Measurements from ENCODE around the gene SLC35F2. TPM values are rescaled to one million over a fixed set of nuclear protein-coding genes. Genes with fewer than 3 reads are reported as not detected.

The SLC35F2 gene
- total RNA-seq, 4 donors from 2014 or later: 2.7 to 7.6 (median 4.1) TPM

- 54 to 78% methylated on average over 1 to 3 of the region's 3 CpGs for WGBS, 2 donors (ENCODE audit: low coverage in 1 of 2)
- no peak for ATAC-seq
- TF ChIP-seq CTCF (IDR thresholded peaks at IDR 0.05): no peak
- no peak for TF ChIP-seq POLR2A (IDR thresholded peaks at IDR 0.05)
- no peak for TF ChIP-seq EP300 (IDR thresholded peaks at IDR 0.05)
- no peak for TF ChIP-seq POLR2AphosphoS5 (IDR thresholded peaks at IDR 0.05)
- Histone ChIP-seq H3K36me3 (no peaks in the 10 kb centered on the region), H3K27me3 (no peaks in the 10 kb centered on the region), H3K4me3 (no peak overlapping the region), H3K9me3 (no peaks in the 10 kb centered on the region), H3K27ac (no peak overlapping the region), H3K4me1 (no peaks in the 10 kb centered on the region)
Measured at GRCh38 chr11:107821199-107821927, 37.2 kb downstream of the SLC35F2 start.

GRCh38 chr11:107819361-107820014 lies 39.1 kb downstream of the SLC35F2 start:
- TF ChIP-seq POLR2AphosphoS5 (IDR thresholded peaks at IDR 0.05) (no peak), EP300 (IDR thresholded peaks at IDR 0.05) (no peak), POLR2A (IDR thresholded peaks at IDR 0.05) (no peak), CTCF (IDR thresholded peaks at IDR 0.05) (no peak)

GRCh38 chr11:107818491-107818890 lies 40.1 kb downstream of the SLC35F2 start:
- no peak for TF ChIP-seq CTCF (IDR thresholded peaks at IDR 0.05)
- no peak for TF ChIP-seq POLR2A (IDR thresholded peaks at IDR 0.05)
- TF ChIP-seq EP300 (IDR thresholded peaks at IDR 0.05): no peak
- TF ChIP-seq POLR2AphosphoS5 (IDR thresholded peaks at IDR 0.05): no peak
- ATAC-seq: no peak
- 95 to 97% methylated on average over 3 of the region's 3 CpGs for WGBS, 2 donors (ENCODE audit: low coverage in 1 of 2)
- no peak overlapping the region for H3K27ac ChIP-seq
- no peaks in the 10 kb centered on the region for H3K4me1 ChIP-seq
- H3K27me3 ChIP-seq: no peaks in the 10 kb centered on the region
- H3K9me3 ChIP-seq: no peaks in the 10 kb centered on the region
- no peak overlapping the region for H3K4me3 ChIP-seq
- no peaks in the 10 kb centered on the region for H3K36me3 ChIP-seq

More at GRCh38 chr11:107819361-107820014, 39.1 kb downstream of the SLC35F2 start:
- no peaks in the 10 kb centered on the region for H3K27me3 ChIP-seq
- H3K36me3 ChIP-seq: no peaks in the 10 kb centered on the region
- H3K27ac ChIP-seq: no peak overlapping the region
- no peak for ATAC-seq
- no peaks in the 10 kb centered on the region for H3K9me3 ChIP-seq
- H3K4me3 ChIP-seq: no peak overlapping the region
- H3K4me1 ChIP-seq: no peaks in the 10 kb centered on the region
- 73 to 86% methylated on average over 3 to 4 of the region's 5 CpGs for WGBS, 2 donors (ENCODE audit: low coverage in 1 of 2)

- Histone ChIP-seq H3K9me3 (no peaks in the 10 kb centered on the region), H3K4me1 (no peaks in the 10 kb centered on the region), H3K27me3 (no peaks in the 10 kb centered on the region), H3K36me3 (no peaks in the 10 kb centered on the region), H3K27ac (no peak overlapping the region), H3K4me3 (no peak overlapping the region)
- no peak for ATAC-seq
- TF ChIP-seq POLR2AphosphoS5 (IDR thresholded peaks at IDR 0.05) (no peak), POLR2A (IDR thresholded peaks at IDR 0.05) (no peak), CTCF (IDR thresholded peaks at IDR 0.05) (no peak), EP300 (IDR thresholded peaks at IDR 0.05) (no peak)
- 92 to 100% methylated on average over 1 to 2 of the region's 2 CpGs for WGBS, 2 donors (ENCODE audit: low coverage in 1 of 2)
Measured at GRCh38 chr11:107816028-107816427, 42.6 kb downstream of the SLC35F2 start.

- Histone ChIP-seq H3K4me1 (no peaks in the 10 kb centered on the region), H3K27me3 (no peaks in the 10 kb centered on the region), H3K36me3 (no peaks in the 10 kb centered on the region), H3K4me3 (no peak overlapping the region), H3K9me3 (no peaks in the 10 kb centered on the region), H3K27ac (no peak overlapping the region)
- ATAC-seq: no peak
- TF ChIP-seq EP300 (IDR thresholded peaks at IDR 0.05): no peak
- TF ChIP-seq POLR2A (IDR thresholded peaks at IDR 0.05): no peak
- TF ChIP-seq CTCF (IDR thresholded peaks at IDR 0.05): no peak
- TF ChIP-seq POLR2AphosphoS5 (IDR thresholded peaks at IDR 0.05): no peak
Measured at GRCh38 chr11:107810875-107811274, 47.7 kb downstream of the SLC35F2 start.

Measured in gastroesophageal sphincter (tissue), 4 donors.